ENCODE data around the gene SERINC5.

GRCh38 chr5:80181618-80182211 lies 74.1 kb downstream of the SERINC5 start:
- TF ChIP-seq CTCF (IDR thresholded peaks at IDR 0.05) (no peak), POLR2A (IDR thresholded peaks at IDR 0.05) (no peak)

All from body of pancreas (tissue), 4 donors.